Activated CD4-positive, alpha-beta T cell treated with anti-CD3 and anti-CD28 coated beads, Interleukin-2, Interleukin-4, amounts not matched to agents 100 ng/mL and 50 ng/mL, durations not matched to agents 16 hours and 8 hours (primary cell): ENCODE measurements around the gene SERTM1.

ENCODE experiments used
- DNase-seq: peaks from one replicate; pipeline ENCODE4 v3.0.0-alpha.2; 2020; ENCODE audit warnings: low spot score

SERTM1 gene

DNA sequence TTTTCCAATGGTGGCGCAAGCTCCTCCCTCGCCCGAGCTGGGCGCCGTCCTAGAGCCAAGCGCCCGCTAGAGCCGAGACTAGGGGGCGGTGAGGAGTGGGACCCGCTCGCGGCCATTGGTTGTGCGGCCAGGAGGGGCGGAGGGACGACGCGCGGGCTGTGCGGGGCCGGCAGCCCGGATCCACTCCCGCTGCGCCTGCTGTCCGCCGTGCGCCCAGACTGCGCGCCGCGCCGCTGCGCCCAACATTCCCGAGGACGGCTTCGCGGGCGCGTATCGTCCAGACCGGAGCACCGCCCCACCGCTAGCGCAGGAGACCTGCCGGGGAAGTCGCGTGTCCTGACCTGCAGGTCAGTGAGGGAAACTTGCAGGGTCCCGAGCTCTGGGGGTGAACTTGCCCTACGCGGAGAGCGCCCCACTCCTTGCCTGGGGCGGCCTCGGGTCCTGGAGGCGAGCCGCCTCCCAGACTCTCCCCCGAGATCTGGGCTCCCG lies at the start of gene SERTM1:
Gene SERTM1, plus strand, starts transcription at position 183 of the 489 bp plus-strand sequence. CDS start 21,059 bp downstream, outside the sequence.
- DNase-seq = no peak

DNA sequence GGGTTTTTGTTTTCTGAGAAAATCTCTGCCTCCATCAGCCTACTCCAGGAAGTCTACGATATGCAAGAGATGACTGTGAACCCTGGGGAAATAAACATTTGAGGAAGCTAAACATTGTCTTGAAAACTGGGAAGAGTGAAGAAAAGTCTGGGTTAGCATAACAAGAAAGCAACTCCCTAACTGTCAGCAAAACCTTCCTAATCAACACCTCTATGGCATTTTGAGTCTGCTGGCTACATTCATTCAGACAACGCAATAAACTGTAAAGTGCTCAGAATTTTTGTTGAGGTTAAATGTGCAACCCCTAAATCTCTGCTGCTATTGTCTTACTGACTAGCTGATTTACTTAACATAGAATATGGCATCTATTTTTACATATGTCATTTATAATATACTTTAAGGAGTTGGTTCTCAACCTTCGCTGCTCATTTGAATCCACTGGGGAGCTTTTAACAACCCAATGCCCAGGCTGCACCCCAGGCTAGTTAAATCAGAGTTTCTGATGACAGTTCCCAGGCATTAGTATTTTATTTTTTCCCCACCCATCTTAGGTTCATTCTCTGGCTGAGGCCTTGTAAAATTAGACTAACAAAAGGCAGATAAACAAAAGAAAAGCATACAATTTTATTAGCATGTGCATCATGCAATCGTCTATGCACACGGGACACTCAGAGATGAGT lies 45.3 kb upstream of the SERTM1 start:
- no peak for DNase-seq

DNA sequence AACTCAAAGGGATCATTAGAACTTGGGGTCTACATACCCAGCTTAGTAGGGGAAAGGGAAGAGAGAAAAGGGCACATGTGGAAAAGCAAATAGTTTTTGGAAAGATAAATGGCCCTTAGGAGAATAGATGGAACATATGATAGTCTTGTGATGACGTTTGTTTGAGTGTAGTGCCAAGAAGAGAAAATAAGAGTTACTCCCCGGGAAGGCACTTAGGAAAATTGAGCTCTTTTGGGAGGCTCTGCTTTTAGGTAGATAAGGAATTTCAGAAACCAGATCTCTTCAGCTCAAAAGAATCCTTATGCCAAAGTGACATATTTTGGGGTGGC lies 44.8 kb upstream of the SERTM1 start:
- DNase-seq = no peak

DNA sequence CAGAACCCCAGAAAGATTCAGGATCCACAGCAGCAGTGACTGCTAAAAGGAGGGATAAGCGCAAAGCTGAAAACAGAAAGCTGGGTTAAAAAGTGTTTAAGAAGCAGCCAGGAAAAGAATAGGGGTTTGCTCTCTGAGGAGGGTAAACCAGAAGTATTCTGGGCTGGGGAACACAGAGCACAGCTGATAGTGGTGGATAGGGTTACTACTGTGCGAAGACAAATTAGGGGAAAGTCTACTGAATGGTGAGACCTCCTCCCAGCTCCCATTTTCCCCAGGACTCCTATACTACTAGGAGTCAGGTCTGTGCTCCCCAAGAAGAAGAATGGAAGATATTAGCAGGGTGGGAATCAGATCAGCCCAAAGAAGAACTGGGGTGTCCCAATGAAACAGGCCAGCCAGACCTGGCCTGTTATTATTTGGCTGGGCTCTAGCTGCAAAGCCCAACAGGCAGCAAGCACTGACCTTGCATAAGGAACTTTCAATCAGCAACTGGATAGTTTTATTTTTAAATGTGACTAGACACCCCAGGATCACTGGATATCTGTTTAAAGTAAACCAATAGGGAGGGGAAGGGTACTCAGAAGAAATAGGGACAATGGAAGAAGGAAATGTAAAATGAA lies 43.5 kb upstream of the SERTM1 start:
- no peak for DNase-seq

DNA sequence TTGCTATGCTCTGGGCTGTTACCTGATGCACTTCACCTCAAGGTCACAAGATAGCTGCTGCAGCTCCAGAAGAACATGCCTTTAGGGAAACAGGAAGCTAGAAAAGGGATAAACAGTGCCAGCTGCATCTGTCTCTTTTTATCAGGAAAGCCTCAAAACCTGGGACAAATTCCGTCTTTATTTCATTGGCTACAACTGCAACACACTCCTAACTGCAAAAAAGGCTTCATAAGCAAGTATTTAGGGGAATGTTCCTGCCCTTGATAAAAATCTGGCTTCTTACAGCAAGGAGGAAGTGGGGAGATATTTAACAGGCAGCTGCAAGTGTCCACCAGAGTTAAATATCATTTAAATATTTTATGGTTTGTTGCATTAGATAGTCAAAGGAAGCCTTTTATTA lies 34.2 kb upstream of the SERTM1 start:
- no peak for DNase-seq

DNA sequence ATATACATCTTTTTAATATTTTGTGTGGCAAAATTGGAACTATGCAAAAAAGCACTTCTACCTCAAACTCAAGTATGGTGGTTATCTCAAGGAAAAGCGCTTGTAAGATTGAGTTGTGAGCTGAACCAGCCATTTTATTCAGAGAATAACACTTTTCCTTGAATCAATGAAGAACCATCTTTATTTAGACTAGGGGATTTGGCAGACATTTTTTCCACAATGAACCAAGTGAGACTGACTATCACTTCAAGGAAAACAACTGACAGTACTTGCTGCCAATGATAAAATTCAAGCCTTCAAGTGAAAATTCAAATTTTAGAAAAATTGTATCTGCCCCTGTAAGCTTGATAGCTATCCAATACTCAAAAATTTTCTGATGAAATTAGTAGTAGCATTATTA lies 23.2 kb upstream of the SERTM1 start:
- DNase-seq = no peak

DNA sequence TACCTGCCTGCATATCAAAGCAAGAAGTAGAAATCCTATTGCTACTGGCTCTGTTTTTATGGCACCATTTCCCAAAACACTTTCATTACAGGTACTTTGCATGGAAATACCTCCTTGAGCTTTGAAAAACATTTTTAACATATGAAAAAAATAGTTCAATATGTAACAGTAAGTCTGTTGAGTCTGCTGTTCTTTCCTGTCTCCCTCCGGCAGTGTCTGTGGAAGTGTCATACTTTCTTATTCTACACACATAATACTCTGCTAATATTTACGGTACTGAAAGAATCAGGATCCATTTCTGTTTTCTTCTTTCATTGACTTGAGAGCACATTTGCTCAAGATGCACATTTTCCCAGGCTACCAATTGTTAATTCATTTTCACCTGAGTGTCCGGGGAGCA lies 8.2 kb upstream of the SERTM1 start:
- no peak for DNase-seq

DNA sequence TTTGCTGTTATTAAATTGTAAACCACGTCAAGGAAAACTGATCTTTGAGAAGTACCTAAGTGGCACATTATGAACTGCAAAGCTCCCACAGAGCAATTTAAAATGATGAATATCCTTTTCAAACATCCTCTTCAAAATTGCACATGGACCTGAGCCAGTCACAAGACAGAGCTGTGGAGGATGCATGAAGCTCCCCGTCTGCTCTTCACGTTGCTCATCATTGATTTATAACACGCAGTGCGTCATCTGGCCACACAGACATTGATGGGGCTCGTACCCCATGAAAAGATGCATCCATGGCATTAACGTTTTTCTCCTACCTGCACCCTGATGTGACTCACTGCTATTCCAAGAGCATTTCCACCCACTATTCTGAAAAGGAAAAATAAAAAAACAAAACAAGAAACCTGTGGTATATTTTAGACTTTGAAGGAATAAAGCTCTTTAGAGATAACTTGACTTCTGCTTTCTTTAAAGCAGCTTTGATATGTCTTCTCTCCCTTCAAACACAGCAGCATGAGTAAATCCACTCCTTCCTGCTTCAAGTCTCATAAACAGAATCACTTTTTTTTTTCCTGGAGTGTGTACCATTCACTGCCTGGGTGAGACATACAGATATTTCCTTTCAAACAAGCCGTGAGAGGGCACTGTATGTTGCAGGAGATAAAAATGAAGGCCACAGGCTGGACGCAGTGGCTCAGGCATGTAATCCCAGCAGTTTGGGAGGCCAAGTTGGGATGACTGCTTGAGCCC lies 7.2 kb upstream of the SERTM1 start:
- no peak for DNase-seq

DNA sequence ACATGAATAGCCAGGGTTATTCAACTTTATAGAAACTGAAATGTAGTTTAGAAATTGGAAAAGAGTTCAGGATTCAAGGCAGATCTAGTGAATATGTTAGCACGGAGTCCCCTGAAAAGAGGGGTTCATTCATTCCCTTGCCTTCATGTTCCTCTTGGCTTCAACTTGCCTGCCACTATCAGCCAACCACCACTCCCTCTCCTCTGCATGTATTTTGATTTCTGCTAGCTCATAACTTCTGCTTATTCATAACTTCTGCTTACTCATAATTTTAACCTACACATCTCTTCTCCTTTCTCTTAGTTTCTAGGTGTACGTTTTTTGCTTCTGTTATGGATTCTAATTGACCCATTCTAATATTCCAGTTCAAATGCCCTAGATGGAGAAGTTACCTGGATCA lies 5.5 kb upstream of the SERTM1 start:
- no peak for DNase-seq

DNA sequence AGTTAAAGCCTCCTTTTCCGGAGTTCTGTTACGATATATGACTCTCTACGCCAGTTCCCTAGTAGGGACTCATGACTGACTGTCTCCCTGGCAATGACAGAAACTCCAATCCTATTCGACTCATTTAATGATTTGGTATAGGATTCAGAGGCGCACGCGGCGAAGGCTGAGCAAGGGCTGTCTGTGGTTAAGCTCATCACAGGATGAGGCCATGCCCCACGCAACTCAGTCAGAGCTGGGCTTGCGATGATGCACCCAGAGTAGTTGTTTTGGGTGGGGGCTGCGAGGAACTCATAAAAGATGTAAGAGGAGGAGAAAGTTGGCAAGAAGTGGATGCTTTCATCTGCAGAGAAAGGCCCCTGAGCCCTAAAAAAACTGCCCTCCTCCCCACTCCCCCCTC lies 468 bp upstream of the SERTM1 start:
- no peak for DNase-seq

DNA sequence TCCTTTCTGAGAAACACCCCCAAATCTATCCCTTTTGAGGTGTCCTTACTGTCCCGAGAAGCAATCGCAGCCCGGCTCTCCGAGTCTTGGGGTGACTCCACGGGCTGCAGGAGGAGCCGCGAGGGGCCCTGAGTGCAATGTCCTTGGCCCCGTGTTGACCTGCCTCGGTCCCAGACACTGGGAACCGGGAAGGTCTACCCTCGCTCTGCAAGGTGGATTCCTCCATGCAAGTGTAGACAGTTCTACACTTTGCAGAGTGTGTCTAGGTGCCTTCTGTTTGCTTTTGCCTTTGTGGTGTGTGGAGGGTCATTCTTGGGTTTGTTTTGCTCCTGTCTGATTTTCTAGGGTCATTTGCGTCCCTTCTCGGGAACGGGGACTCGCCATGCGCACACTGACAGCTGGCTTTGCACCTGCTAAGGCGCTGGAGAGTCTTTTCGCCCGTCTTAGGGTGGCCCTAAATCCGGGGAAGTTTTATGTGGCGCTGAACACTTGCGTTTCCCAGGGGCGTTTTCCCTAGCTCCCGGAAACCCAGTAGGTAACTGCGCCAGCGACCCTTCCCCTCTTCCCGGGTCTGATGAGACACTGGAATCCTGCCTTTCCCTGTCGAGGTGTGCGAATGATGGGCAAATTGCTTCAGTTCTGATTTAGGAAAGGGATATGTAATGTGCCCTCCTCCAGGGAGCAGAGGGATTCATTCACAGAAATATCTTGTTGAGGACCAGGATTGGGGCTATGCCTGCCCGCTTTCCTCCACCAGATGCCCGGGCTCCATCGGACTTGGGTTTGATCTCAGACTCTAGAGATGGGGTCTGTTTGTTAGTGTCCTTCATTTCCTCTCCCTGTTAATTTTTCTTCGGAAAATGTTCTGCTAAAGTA lies 755 bp downstream of the SERTM1 start:
- no peak for DNase-seq

DNA sequence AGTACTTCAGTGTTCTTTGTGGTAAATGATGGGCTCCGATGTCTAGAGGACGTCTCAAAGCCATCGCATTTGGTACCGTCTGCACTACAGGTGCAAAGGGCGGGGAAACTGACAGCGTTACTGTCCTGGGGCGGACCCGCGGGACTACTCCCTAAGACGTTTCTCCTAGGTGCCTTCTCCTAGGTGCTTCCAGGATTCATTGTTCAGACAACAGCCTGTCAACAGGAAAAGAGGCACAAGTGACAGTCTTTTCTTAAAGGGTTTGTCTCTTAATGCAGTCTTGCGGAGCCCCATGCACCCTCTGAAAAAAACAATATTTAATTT lies 1.4 kb downstream of the SERTM1 start:
- DNase-seq = no peak

DNA sequence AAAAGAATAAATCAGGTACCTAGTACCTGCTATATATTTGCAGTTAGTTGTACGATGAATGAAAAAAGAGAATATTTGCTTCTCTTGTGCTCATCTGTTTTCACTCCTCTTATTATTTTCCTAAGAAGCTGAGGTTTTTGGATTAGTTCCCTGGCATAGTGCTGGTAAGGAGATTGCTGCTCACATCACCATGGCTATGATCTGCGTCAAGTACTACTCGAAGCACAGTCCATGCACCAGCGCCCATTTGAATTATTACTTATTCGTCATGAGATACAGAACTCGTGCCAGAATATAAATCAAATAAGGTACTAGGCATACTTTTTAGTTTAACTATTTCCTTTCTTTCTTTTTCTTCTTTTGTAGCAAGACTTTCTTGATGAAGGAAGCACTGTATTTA lies 7.1 kb downstream of the SERTM1 start:
- no peak for DNase-seq

DNA sequence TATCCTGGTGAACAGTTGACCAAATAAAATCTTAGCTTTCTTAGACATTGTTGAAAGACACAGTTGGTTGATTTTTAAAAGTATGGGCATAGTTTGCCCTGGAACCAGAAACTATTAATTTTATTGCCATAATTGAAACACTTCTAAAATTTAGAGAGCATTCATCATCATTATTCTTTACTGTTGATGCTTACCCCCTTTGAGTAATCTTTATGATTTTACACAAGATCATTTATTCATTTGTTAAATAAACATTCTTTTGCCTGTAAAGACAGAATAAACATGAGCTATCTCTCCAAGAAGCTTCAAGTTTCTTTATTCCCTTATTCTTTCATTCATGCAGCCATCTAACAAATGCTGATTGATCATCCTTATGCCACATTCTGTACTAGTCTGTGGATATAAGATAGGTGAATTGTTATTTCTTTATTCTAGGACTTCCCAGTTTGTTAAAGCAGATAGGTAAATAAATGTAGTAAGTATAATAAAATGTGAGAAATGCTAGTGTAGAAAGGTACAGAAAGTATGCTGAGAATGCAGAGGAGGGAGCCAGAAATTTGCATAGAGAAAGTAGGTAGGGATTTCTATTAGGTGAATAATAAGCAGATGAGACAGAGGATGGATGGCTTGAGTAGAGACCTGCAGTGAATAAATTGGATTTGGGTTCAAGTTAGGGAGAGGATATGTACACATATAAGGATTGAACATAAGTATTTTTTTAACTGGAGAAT lies 8.2 kb downstream of the SERTM1 start:
- no peak for DNase-seq

DNA sequence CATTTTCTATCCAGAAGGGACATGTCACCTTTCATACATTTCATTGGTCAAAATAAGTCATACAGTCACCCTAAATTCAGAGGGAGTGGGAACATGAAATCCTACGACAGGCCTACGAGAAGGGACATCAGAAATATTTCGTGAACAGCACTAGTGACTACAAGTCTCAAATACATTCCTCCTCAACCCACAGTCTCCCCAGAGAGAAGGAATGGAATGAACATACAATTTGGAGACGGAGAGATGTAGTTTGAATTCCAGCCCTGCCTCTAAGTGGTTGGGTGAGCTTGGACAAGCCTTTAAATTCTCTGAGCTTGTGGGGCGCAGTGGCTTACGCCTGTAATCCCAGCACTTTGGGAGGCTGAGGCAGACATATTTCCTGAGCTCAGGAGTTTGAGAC lies 9.9 kb downstream of the SERTM1 start:
- DNase-seq = no peak

DNA sequence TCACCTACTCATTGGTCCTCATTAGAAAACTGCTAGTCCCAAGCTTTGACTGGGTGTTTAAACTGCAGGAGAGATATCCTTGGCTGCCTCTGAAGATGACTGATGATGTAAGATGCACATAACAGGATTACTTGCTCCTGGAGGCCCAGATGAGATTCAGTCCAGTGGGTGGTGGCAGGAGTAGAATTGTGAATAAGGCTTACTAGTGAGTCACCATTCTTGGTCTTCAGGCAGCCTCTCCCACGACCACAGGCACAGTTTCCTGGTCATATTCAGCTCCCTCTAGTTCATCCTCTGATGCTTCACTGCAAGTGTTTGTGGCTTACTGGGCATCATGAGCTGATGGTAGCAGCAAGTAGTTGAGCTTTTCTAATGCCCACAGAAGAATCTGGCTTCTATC lies 12.1 kb downstream of the SERTM1 start:
- no peak for DNase-seq

DNA sequence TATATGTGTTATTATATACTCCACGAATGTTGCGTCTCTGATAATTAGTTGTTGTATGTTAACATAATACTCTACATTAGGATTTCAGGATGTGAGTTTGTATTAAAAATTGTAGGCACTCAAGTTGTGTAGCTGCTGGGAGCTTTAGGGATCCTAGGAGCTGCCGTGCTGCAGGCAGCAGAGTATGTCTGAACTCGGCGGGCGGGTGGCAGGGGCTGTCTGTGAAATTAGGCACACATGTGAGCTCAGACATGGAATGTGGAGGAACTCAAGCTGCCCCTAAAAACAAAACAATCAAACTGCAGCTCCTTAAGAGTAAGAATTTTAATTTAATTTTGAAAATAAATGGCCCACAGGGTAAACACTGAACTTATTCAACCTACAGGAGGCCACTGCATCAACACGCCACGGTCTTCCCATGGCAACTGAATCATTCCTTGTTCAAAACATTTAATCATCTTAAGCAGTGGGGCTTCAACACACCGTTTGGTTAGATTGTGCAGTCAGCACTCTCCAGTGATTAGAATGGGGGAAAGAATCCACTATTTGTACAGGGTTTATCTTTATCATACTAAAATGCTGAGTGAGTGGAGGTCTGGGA lies 22.7 kb downstream of the SERTM1 start:
- no peak for DNase-seq

DNA sequence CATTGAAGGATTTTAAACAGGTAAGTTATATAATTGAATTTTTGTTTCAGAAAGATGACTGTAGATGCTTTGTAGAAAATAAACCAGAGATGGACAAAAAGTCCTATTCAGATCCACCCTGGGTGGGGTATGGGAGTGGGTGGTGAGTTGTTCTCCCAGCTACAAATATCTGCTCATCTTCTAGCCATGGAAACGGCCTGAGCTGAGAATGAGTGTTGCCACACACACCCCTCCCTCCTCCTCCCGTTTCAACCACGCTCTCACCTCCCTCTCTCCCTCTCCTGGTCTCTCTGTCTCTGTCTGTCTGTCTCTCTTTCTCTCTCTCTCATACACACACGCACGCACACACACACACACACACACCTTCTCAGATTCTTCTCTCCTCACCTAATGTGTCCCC lies 26.4 kb downstream of the SERTM1 start:
- DNase-seq = no peak

DNA sequence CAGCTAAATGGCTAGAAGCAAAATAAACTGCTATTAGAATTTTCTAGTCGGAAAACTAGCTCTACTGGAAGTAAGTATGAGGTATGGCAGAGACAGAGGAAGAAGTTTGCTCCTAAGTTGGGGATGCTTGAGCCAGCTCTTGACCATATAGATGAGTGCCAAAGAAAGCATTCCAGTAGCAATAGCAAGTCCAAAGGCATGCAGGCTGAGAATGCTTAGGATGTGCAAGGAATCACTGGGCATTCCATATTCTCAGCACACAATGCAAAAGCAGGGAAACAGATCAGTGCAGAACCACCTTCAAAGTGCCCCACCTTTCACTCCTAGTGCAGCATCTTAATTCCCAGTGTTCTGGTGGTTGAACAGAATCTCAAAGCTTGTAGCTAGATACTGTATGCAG lies 32.9 kb downstream of the SERTM1 start:
- no peak for DNase-seq

DNA sequence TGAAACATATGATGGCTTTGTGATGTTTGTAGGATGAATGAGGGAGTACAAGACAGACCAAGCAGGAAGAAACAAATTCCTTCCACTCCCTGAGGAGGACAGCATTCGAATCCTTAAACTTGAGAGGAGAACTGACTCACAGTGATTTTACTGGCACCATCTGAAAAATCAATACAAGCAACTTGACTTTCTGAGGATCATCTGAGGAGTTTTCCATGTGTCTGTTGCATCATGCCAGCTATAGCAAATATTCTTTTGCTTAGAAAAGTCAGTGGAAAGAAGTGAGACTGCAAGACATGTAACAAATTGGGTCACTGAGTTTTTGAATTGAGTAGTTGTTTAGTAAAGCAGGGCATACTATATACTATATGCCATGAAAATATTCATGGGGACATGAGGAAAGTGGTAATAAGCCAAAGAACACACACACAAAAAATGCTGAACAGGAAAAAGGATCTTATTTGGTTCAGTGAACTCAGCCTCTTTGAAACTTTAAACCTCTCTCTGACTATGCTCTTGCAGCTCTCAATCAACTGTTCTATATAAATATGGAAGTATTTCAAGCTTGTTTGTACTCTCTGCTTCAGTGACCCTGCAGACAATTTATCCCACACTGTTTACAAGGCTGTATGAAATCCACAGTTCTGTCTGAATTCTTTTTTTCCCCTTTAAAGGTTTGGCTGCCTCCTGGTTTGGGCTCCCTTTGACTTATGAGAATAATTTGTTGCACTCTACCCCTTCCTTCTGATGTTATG lies 35.5 kb downstream of the SERTM1 start:
- no peak for DNase-seq

DNA sequence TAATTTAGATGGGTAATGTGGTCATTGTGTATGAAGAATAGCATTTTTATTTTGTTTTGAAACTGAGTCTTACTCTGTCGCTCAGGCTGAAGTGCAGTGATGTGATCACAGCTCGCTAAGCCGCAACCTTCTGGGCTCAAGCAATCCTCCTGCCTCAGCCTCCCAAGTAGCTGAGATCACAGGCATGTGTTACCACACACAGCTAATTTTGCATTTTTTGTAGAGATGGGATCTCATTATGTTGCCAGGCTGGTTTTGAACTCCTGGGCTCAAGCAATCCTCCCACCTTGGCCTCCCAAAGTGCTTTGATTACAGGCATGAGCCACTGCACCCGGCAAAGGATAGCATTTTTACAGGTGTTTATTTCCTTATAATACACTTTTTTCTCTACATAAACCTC lies 36.6 kb downstream of the SERTM1 start:
- DNase-seq = no peak
